ENCODE measurements around the gene CCNG2. TPM values are rescaled to one million over a fixed set of nuclear protein-coding genes. Genes with fewer than 3 reads are reported as not detected.

The CCNG2 gene
- total RNA-seq, 3 donors from 2014 or later: 0.30 to 1.0 (median 1.0) TPM

GRCh38 chr4:77154761-77155499, 2.1 kb upstream of the CCNG2 start:
- H3K27me3 Mint-ChIP-seq (ENCODE audit: low read depth): peaks cover 2% of the 10 kb centered on the region
- H3K4me1 Mint-ChIP-seq (ENCODE audit: low read depth): peaks cover 28% of the 10 kb centered on the region
- no peaks in the 10 kb centered on the region for H3K36me3 Mint-ChIP-seq (ENCODE audit: insufficient read depth)
- ATAC-seq: no peak
- H3K4me3 Mint-ChIP-seq: no peak overlapping the region
- no peaks in the 10 kb centered on the region for H3K9me3 Mint-ChIP-seq
- no peak for DNase-seq

- H3K27me3 Mint-ChIP-seq (ENCODE audit: low read depth): no peaks in the 10 kb centered on the region
- H3K4me3 Mint-ChIP-seq: peak overlapping the region; percentile 98
- H3K36me3 Mint-ChIP-seq (ENCODE audit: insufficient read depth): peaks cover 3% of the 10 kb centered on the region
- H3K9me3 Mint-ChIP-seq: no peaks in the 10 kb centered on the region
- ATAC-seq: no peak
- H3K4me1 Mint-ChIP-seq (ENCODE audit: low read depth): peaks cover 28% of the 10 kb centered on the region
- DNase-seq: no peak
Measured at GRCh38 chr4:77155631-77156452, 1.2 kb upstream of the CCNG2 start.

- H3K36me3 Mint-ChIP-seq (ENCODE audit: insufficient read depth): peaks cover 3% of the 10 kb centered on the region
Measured at GRCh38 chr4:77156533-77156911, 485 bp upstream of the CCNG2 start.

GRCh38 chr4:77157859-77158486, 966 bp downstream of the CCNG2 start:
- peaks cover 10% of the 10 kb centered on the region for H3K36me3 Mint-ChIP-seq (ENCODE audit: insufficient read depth)
- H3K27me3 Mint-ChIP-seq (ENCODE audit: low read depth): no peaks in the 10 kb centered on the region

More at GRCh38 chr4:77156533-77156911, 485 bp upstream of the CCNG2 start:
- Mint-ChIP-seq H3K27me3 (ENCODE audit: low read depth) (no peaks in the 10 kb centered on the region), H3K9me3 (no peaks in the 10 kb centered on the region), H3K4me1 (ENCODE audit: low read depth) (peaks cover 28% of the 10 kb centered on the region), H3K4me3 (peak overlapping the region; percentile 98)
- ATAC-seq (peak; percentile 98 to 99), DNase-seq (peak; percentile 92)

GRCh38 chr4:77158487-77158861, 1.5 kb downstream of the CCNG2 start:
- H3K36me3 Mint-ChIP-seq (ENCODE audit: insufficient read depth): peaks cover 15% of the 10 kb centered on the region
- DNase-seq: peak; percentile 9
- no peaks in the 10 kb centered on the region for H3K9me3 Mint-ChIP-seq
- H3K4me1 Mint-ChIP-seq (ENCODE audit: low read depth): peaks cover 36% of the 10 kb centered on the region
- H3K4me3 Mint-ChIP-seq: peak overlapping the region; percentile 98
- no peak for ATAC-seq
- H3K27me3 Mint-ChIP-seq (ENCODE audit: low read depth): no peaks in the 10 kb centered on the region

More at GRCh38 chr4:77157859-77158486, 966 bp downstream of the CCNG2 start:
- peak; percentile 51 for DNase-seq
- Mint-ChIP-seq H3K4me1 (ENCODE audit: low read depth) (peaks cover 33% of the 10 kb centered on the region), H3K4me3 (peak overlapping the region; percentile 98), H3K9me3 (no peaks in the 10 kb centered on the region)
- ATAC-seq: peak; percentile 21 to 26

GRCh38 chr4:77159806-77160205, 2.8 kb downstream of the CCNG2 start:
- Mint-ChIP-seq H3K27me3 (ENCODE audit: low read depth) (no peaks in the 10 kb centered on the region), H3K9me3 (no peaks in the 10 kb centered on the region), H3K4me3 (no peak overlapping the region), H3K4me1 (ENCODE audit: low read depth) (peaks cover 33% of the 10 kb centered on the region), H3K36me3 (ENCODE audit: insufficient read depth) (peaks cover 20% of the 10 kb centered on the region)
- no peak for ATAC-seq
- no peak for DNase-seq

- no peak for DNase-seq
- Mint-ChIP-seq H3K4me1 (ENCODE audit: low read depth) (peaks cover 19% of the 10 kb centered on the region), H3K36me3 (ENCODE audit: insufficient read depth) (peaks cover 30% of the 10 kb centered on the region)
Measured at GRCh38 chr4:77163641-77164040, 6.6 kb downstream of the CCNG2 start.

GRCh38 chr4:77167173-77167572, 10.2 kb downstream of the CCNG2 start:
- ATAC-seq (no peak), DNase-seq (no peak)
- Mint-ChIP-seq H3K4me1 (ENCODE audit: low read depth) (peaks cover 16% of the 10 kb centered on the region), H3K9me3 (no peaks in the 10 kb centered on the region), H3K27me3 (ENCODE audit: low read depth) (no peaks in the 10 kb centered on the region), H3K4me3 (no peak overlapping the region), H3K36me3 (ENCODE audit: insufficient read depth) (peaks cover 37% of the 10 kb centered on the region)

More at GRCh38 chr4:77163641-77164040, 6.6 kb downstream of the CCNG2 start:
- Mint-ChIP-seq H3K9me3 (no peaks in the 10 kb centered on the region), H3K27me3 (ENCODE audit: low read depth) (no peaks in the 10 kb centered on the region), H3K4me3 (no peak overlapping the region)
- ATAC-seq: no peak

- Mint-ChIP-seq H3K4me1 (ENCODE audit: low read depth) (peaks cover 14% of the 10 kb centered on the region), H3K9me3 (no peaks in the 10 kb centered on the region), H3K27me3 (ENCODE audit: low read depth) (no peaks in the 10 kb centered on the region), H3K36me3 (ENCODE audit: insufficient read depth) (peaks cover 36% of the 10 kb centered on the region), H3K4me3 (no peak overlapping the region)
- ATAC-seq (no peak), DNase-seq (no peak)
Measured at GRCh38 chr4:77167866-77168265, 10.9 kb downstream of the CCNG2 start.

GRCh38 chr4:77169481-77169880, 12.5 kb downstream of the CCNG2 start:
- Mint-ChIP-seq H3K4me1 (ENCODE audit: low read depth) (peaks cover 10% of the 10 kb centered on the region), H3K4me3 (no peak overlapping the region), H3K9me3 (no peaks in the 10 kb centered on the region), H3K36me3 (ENCODE audit: insufficient read depth) (peaks cover 25% of the 10 kb centered on the region), H3K27me3 (ENCODE audit: low read depth) (peaks cover 2% of the 10 kb centered on the region)
- DNase-seq (no peak), ATAC-seq (no peak)

- H3K36me3 Mint-ChIP-seq (ENCODE audit: insufficient read depth): peaks cover 23% of the 10 kb centered on the region
- H3K4me1 Mint-ChIP-seq (ENCODE audit: low read depth): peaks cover 7% of the 10 kb centered on the region
Measured at GRCh38 chr4:77170926-77171325, 13.9 kb downstream of the CCNG2 start.

GRCh38 chr4:77172336-77172735, 15.3 kb downstream of the CCNG2 start:
- Mint-ChIP-seq H3K9me3 (no peaks in the 10 kb centered on the region), H3K36me3 (ENCODE audit: insufficient read depth) (peaks cover 22% of the 10 kb centered on the region), H3K27me3 (ENCODE audit: low read depth) (peaks cover 2% of the 10 kb centered on the region), H3K4me1 (ENCODE audit: low read depth) (peaks cover 6% of the 10 kb centered on the region), H3K4me3 (no peak overlapping the region)
- DNase-seq (no peak), ATAC-seq (no peak)

More at GRCh38 chr4:77170926-77171325, 13.9 kb downstream of the CCNG2 start:
- no peak overlapping the region for H3K4me3 Mint-ChIP-seq
- DNase-seq (no peak), ATAC-seq (no peak)
- no peaks in the 10 kb centered on the region for H3K9me3 Mint-ChIP-seq
- H3K27me3 Mint-ChIP-seq (ENCODE audit: low read depth): peaks cover 2% of the 10 kb centered on the region

- no peaks in the 10 kb centered on the region for H3K9me3 Mint-ChIP-seq
- ATAC-seq (no peak), DNase-seq (no peak)
- peaks cover 9% of the 10 kb centered on the region for H3K36me3 Mint-ChIP-seq (ENCODE audit: insufficient read depth)
- H3K4me1 Mint-ChIP-seq (ENCODE audit: low read depth): no peaks in the 10 kb centered on the region
- no peak overlapping the region for H3K4me3 Mint-ChIP-seq
- H3K27me3 Mint-ChIP-seq (ENCODE audit: low read depth): peaks cover 5% of the 10 kb centered on the region
Measured at GRCh38 chr4:77174426-77174825, 17.4 kb downstream of the CCNG2 start.

- no peak for ATAC-seq
- H3K4me3 Mint-ChIP-seq: no peak overlapping the region
- H3K9me3 Mint-ChIP-seq: no peaks in the 10 kb centered on the region
- H3K36me3 Mint-ChIP-seq (ENCODE audit: insufficient read depth): peaks cover 7% of the 10 kb centered on the region
- no peak for DNase-seq
- H3K27me3 Mint-ChIP-seq (ENCODE audit: low read depth): peaks cover 5% of the 10 kb centered on the region
- H3K4me1 Mint-ChIP-seq (ENCODE audit: low read depth): no peaks in the 10 kb centered on the region
Measured at GRCh38 chr4:77175201-77175611, 18.2 kb downstream of the CCNG2 start.

Measured in activated T-cell treated with anti-CD3 and anti-CD28 coated beads, Interleukin-2, amount 50 U/mL, for 4 hours (primary cell).